Measurements from ENCODE around the gene ZNF804A.

Gene ZNF804A

GRCh38 chr2:184920451-184920965 lies 322.2 kb downstream of the ZNF804A start:
- H3K4me1 ChIP-seq (ENCODE audit: low read depth, poor library complexity, severe bottlenecking): no peaks in the 10 kb centered on the region
- no peaks in the 10 kb centered on the region for H4K20me1 ChIP-seq (ENCODE audit: insufficient read depth)
- no peak overlapping the region for H3K9ac ChIP-seq
- no peak overlapping the region for H3K27ac ChIP-seq
- no peaks in the 10 kb centered on the region for H3K36me3 ChIP-seq (ENCODE audit: insufficient read depth)
- no peak overlapping the region for H3K4me3 ChIP-seq (IDR thresholded peaks at IDR 0.05; ENCODE audit: insufficient read depth, low read depth, low read length)
- no peak overlapping the region for H2AFZ ChIP-seq (ENCODE audit: low read depth)
- no peaks in the 10 kb centered on the region for H3K79me2 ChIP-seq (ENCODE audit: insufficient read depth, low read depth)
- no peaks in the 10 kb centered on the region for H3K27me3 ChIP-seq (ENCODE audit: insufficient read depth, low read depth)
- TF ChIP-seq CTCF (conservative IDR thresholded peaks at IDR 0.05; ENCODE audit: low read depth, low read length): no peak
- no peak overlapping the region for H3K4me2 ChIP-seq

DNA sequence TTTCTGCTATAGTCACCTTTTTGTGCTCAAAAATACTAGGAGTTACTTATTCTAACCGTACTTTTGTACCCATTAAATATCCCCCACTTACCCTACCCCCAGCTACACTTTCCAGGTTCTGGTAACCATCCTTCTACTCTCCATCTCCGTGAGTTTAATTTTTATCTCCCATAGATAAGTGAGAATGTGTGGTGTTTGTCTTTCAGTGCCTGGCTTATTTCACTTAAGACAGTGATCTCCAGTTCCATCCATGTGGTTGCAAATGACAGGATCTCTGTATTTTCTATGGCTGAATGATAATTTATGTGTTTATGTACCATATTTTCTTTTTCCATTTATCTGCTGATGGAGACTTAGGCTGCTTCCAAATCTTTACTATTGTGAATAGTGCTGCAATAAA lies 323.3 kb downstream of the ZNF804A start:
- H3K36me3 ChIP-seq (ENCODE audit: insufficient read depth): no peaks in the 10 kb centered on the region
- no peaks in the 10 kb centered on the region for H3K79me2 ChIP-seq (ENCODE audit: insufficient read depth, low read depth)
- H3K4me1 ChIP-seq (ENCODE audit: low read depth, poor library complexity, severe bottlenecking): no peaks in the 10 kb centered on the region
- H3K9ac ChIP-seq: no peak overlapping the region
- H3K27me3 ChIP-seq (ENCODE audit: insufficient read depth, low read depth): no peaks in the 10 kb centered on the region
- H3K27ac ChIP-seq: no peak overlapping the region
- no peaks in the 10 kb centered on the region for H4K20me1 ChIP-seq (ENCODE audit: insufficient read depth)
- H3K4me2 ChIP-seq: no peak overlapping the region
- no peak overlapping the region for H3K4me3 ChIP-seq (IDR thresholded peaks at IDR 0.05; ENCODE audit: insufficient read depth, low read depth, low read length)
- TF ChIP-seq CTCF (conservative IDR thresholded peaks at IDR 0.05; ENCODE audit: low read depth, low read length): no peak
- H2AFZ ChIP-seq (ENCODE audit: low read depth): no peak overlapping the region

- Histone ChIP-seq H3K36me3 (ENCODE audit: insufficient read depth) (no peaks in the 10 kb centered on the region), H2AFZ (ENCODE audit: low read depth) (no peak overlapping the region), H3K79me2 (ENCODE audit: insufficient read depth, low read depth) (no peaks in the 10 kb centered on the region), H3K27me3 (ENCODE audit: insufficient read depth, low read depth) (no peaks in the 10 kb centered on the region), H3K27ac (no peak overlapping the region), H3K9ac (no peak overlapping the region), H3K4me1 (ENCODE audit: low read depth, poor library complexity, severe bottlenecking) (no peaks in the 10 kb centered on the region), H3K4me3 (IDR thresholded peaks at IDR 0.05; ENCODE audit: insufficient read depth, low read depth, low read length) (no peak overlapping the region), H3K4me2 (no peak overlapping the region), H4K20me1 (ENCODE audit: insufficient read depth) (no peaks in the 10 kb centered on the region)
- no peak for TF ChIP-seq CTCF (conservative IDR thresholded peaks at IDR 0.05; ENCODE audit: low read depth, low read length)
These were observed 325.4 kb downstream of the ZNF804A start for GRCh38 chr2:184923751-184924150.

GRCh38 chr2:184927040-184927439 lies 328.7 kb downstream of the ZNF804A start:
- no peaks in the 10 kb centered on the region for H3K36me3 ChIP-seq (ENCODE audit: insufficient read depth)
- no peaks in the 10 kb centered on the region for H3K79me2 ChIP-seq (ENCODE audit: insufficient read depth, low read depth)
- no peak overlapping the region for H3K4me3 ChIP-seq (IDR thresholded peaks at IDR 0.05; ENCODE audit: insufficient read depth, low read depth, low read length)
- no peaks in the 10 kb centered on the region for H3K27me3 ChIP-seq (ENCODE audit: insufficient read depth, low read depth)
- no peaks in the 10 kb centered on the region for H4K20me1 ChIP-seq (ENCODE audit: insufficient read depth)
- no peak overlapping the region for H3K4me2 ChIP-seq
- H2AFZ ChIP-seq (ENCODE audit: low read depth): no peak overlapping the region
- H3K27ac ChIP-seq: no peak overlapping the region
- no peak for TF ChIP-seq CTCF (conservative IDR thresholded peaks at IDR 0.05; ENCODE audit: low read depth, low read length)
- H3K9ac ChIP-seq: no peak overlapping the region
- H3K4me1 ChIP-seq (ENCODE audit: low read depth, poor library complexity, severe bottlenecking): no peaks in the 10 kb centered on the region
